HG02943 (cell line): ENCODE measurements around the gene WNK2.

Source experiments
- ATAC-seq: cut with Tn5 transposase; IDR thresholded peaks from one replicate; pipeline ENCODE4 v1.9.1; 2021; ENCODE audit warnings: mild to moderate bottlenecking, low read depth, moderate library complexity; ENCODE audit not compliant: unreplicated experiment

The WNK2 gene

GRCh38 chr9:93198117-93198837 lies 14.3 kb downstream of the WNK2 start:
- ATAC-seq: no peak

GRCh38 chr9:93198838-93199625 lies 15.1 kb downstream of the WNK2 start:
- ATAC-seq: no peak

GRCh38 chr9:93200449-93200742 lies 16.5 kb downstream of the WNK2 start:
- ATAC-seq: no peak

GRCh38 chr9:93200989-93201334 lies 17.0 kb downstream of the WNK2 start:
- no peak for ATAC-seq

- ATAC-seq: no peak
Observed at GRCh38 chr9:93203026-93203717, 19.2 kb downstream of the WNK2 start.

- no peak for ATAC-seq
Observed at GRCh38 chr9:93203718-93204469, 20.0 kb downstream of the WNK2 start.

- no peak for ATAC-seq
Observed at GRCh38 chr9:93204470-93205043, 20.6 kb downstream of the WNK2 start.

GRCh38 chr9:93205045-93205768 lies 21.3 kb downstream of the WNK2 start:
- ATAC-seq: no peak

- no peak for ATAC-seq
Observed at GRCh38 chr9:93205896-93206575, 22.1 kb downstream of the WNK2 start.

GRCh38 chr9:93206576-93207155 lies 22.7 kb downstream of the WNK2 start:
- no peak for ATAC-seq

GRCh38 chr9:93207326-93207814 lies 23.4 kb downstream of the WNK2 start:
- ATAC-seq: no peak

- ATAC-seq: no peak
Observed at GRCh38 chr9:93207860-93208734, 24.2 kb downstream of the WNK2 start.

GRCh38 chr9:93209097-93209496 lies 25.2 kb downstream of the WNK2 start:
- no peak for ATAC-seq

GRCh38 chr9:93209576-93210323 lies 25.8 kb downstream of the WNK2 start:
- no peak for ATAC-seq

GRCh38 chr9:93210324-93210973 lies 26.5 kb downstream of the WNK2 start:
- ATAC-seq: no peak

- no peak for ATAC-seq
Observed at GRCh38 chr9:93210974-93211653, 27.2 kb downstream of the WNK2 start.
